ENCODE measurements around the gene RHOT2. TPM values are rescaled to one million over a fixed set of nuclear protein-coding genes. Genes with fewer than 3 reads are reported as not detected.

RHOT2 gene
- total and polyA plus RNA-seq, 2 of the 8 experiments (the other 6 are each of a cell fraction or from before 2014, with no cell fraction given) = 149 to 194 TPM

DNA sequence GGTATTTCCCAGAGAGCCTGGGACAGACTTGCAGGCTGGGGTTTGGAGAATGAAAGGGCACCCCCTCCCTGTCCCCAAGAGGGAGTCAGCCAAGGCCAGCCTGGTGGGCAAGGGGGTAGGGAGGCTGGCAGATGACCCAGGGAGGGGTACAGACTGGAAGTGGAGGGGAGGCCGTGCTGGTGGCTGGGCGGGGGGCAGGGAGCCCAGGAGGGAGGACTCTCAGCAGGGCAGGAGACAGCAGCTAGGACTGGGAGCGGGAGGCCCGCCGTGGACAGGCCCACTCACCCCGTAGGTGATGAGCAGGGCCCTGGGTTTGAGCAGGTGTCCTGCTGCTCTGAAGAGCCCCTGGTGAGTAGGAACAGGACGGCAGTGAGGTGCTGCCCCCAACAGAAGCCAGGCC is 32.9 kb upstream of the RHOT2 start:
- no peak overlapping the region for H2BK20ac ChIP-seq (ENCODE audit: low read length)
- H2AFZ ChIP-seq (ENCODE audit: low read length) = no peak overlapping the region
- no peak overlapping the region for H2BK5ac ChIP-seq (ENCODE audit: low read depth, low read length)
- peaks cover 0 to 35% (median 26%) of the 10 kb centered on the region in 4 experiments; a peak in 6 of 7 replicates for H3K4me1 ChIP-seq (replicated peaks in 1 of 4; ENCODE audit: control insufficient read depth in 3 of 4, insufficient read depth in 4 of 4, low read length in 3 of 4)
- peak overlapping the region; percentile 62 to 80 for H3K4me2 ChIP-seq (ENCODE audit: insufficient read depth in 1 of 2, low read depth in 2 of 2, low read length in 2 of 2)
- no peak overlapping the region for H4K5ac ChIP-seq (ENCODE audit: insufficient read length, low read depth, low read length)
- H3K79me2 ChIP-seq (ENCODE audit: control insufficient read depth in 1 of 2, insufficient read depth in 2 of 2, low read length in 2 of 2) = peaks cover 0 to 6% of the 10 kb centered on the region in 2 experiments; a peak in 1 of 4 replicates
- DNase-seq (ENCODE audit: low read depth in 1 of 2, low spot score in 2 of 2) = no peak
- peaks cover 0 to 21% (median 3%) of the 10 kb centered on the region in 4 experiments; a peak in 4 of 8 replicates for H3K36me3 ChIP-seq (ENCODE audit: control insufficient read depth in 2 of 4, insufficient read depth in 4 of 4, low read length in 3 of 4)
- no peak overlapping the region for H3K9ac ChIP-seq (replicated peaks in 1 of 4; ENCODE audit: extremely low read depth in 1 of 4, low read depth in 3 of 4, low read length in 3 of 4)
- peak overlapping the region; percentile 11; the same call in 1 of the 2 replicates for H4K8ac ChIP-seq (ENCODE audit: extremely low read depth, insufficient read depth, low read length)
- no peak overlapping the region for H2BK12ac ChIP-seq (ENCODE audit: low read depth, low read length)
- H3K9me3 ChIP-seq (ENCODE audit: insufficient read depth in 2 of 2, low read depth in 1 of 2, low read length in 1 of 2) = no peaks in the 10 kb centered on the region
- H3K27ac ChIP-seq (ENCODE audit: low read depth, low read length) = no peak overlapping the region
- H4K20me1 ChIP-seq (replicated peaks in 1 of 2; ENCODE audit: control insufficient read depth in 1 of 2, insufficient read depth in 2 of 2, low read length in 2 of 2) = peaks cover 3 to 10% of the 10 kb centered on the region in 2 experiments
- H2BK120ac ChIP-seq (replicated peaks; ENCODE audit: low read depth, low read length) = no peak overlapping the region
- FAIRE-seq = no peak
- peak overlapping the region in 1 of 4 experiments; percentile 73; a peak in 2 of 8 replicates for H3K4me3 ChIP-seq (ENCODE audit: extremely low read depth in 1 of 4, insufficient read depth in 2 of 4, low read depth in 3 of 4, low read length in 4 of 4)
- H3K23ac ChIP-seq (ENCODE audit: insufficient read length) = no peak overlapping the region
- ChIA-PET POLR2A (ENCODE audit: partially characterized antibody) (interaction anchor here (1.2 to 2.7 kb wide), 3 partner anchors 10 to 52 kb away, joined by 3 to 16 read pairs (median 13); partner anchors contain the start of gene WDR90), CTCF (ENCODE audit: partially characterized antibody) (no interaction called here)
- H3K4ac ChIP-seq (replicated peaks; ENCODE audit: insufficient read length, low read depth, low read length) = no peak overlapping the region
- no peak overlapping the region for H4K91ac ChIP-seq (replicated peaks; ENCODE audit: insufficient read length, low read length)
- H3K14ac ChIP-seq (ENCODE audit: insufficient read length) = no peak overlapping the region
- no peaks in the 10 kb centered on the region for H3K79me1 ChIP-seq (ENCODE audit: low read depth, low read length)
- H3K18ac ChIP-seq (ENCODE audit: extremely low read depth, low read length) = no peak overlapping the region
- H3K23me2 ChIP-seq (ENCODE audit: low read depth, low read length) = peaks cover 8% of the 10 kb centered on the region; the same call in 1 of the 2 replicates
- no peaks in the 10 kb centered on the region for H3K27me3 ChIP-seq (replicated peaks in 1 of 4; ENCODE audit: control insufficient read depth in 3 of 4, extremely low read depth in 1 of 4, insufficient read depth in 3 of 4, low read length in 3 of 4)
- WGBS, 2 experiments (ENCODE audit: extremely low coverage in 1 of 2, insufficient coverage in 1 of 2, insufficient read length in 1 of 2, insufficient replicate concordance in 2 of 2, low coverage in 1 of 2, low lambda C conversion rate in 2 of 2, missing lambda C conversion rate in 1 of 2) = 92% methylated on average over 5 of the region's 7 CpGs; no CpG with 5 or more reads in 1 of the 2 experiments
- H2BK15ac ChIP-seq (ENCODE audit: low read length) = no peak overlapping the region
- H3K56ac ChIP-seq (replicated peaks; ENCODE audit: insufficient read length, low read depth, low read length) = no peak overlapping the region
- no peak overlapping the region for H2AK5ac ChIP-seq (ENCODE audit: low read depth, low read length)
- TF ChIP-seq CHD2 (IDR thresholded peaks at IDR 0.05; ENCODE audit: low read length) (no peak), SIRT6 (IDR thresholded peaks at IDR 0.05; ENCODE audit: low read length) (no peak), TAF1 (IDR thresholded peaks at IDR 0.05; ENCODE audit: low read depth, low read length) (no peak)

All from H1 (cell line).